Uterus (tissue), 2 donors: ENCODE measurements around the gene SELL.

ENCODE experiments used
- POLR2A ChIP-seq, 2 donors: fragments of 450-650 bp; IDR thresholded peaks; one replicate each; pipeline ENCODE4 v1.6.1; 2016; ENCODE audit warnings: antibody characterized with exemption in 2 of 2, mild to moderate bottlenecking in 1 of 2, moderate library complexity in 1 of 2
- TF ChIP-seq, protein P1 (sequence below), 4 experiments: fragments of 200-600 bp in 2 of 4; fragments of 450-650 bp in 2 of 4; sonication (generic) in 2 of 4; IDR thresholded peaks; one replicate each; pipeline ENCODE4 v1.5.1; 2016 to 2019; ENCODE audit warnings: antibody characterized with exemption in 4 of 4, mild to moderate bottlenecking in 2 of 4, moderate library complexity in 1 of 4

DNA sequence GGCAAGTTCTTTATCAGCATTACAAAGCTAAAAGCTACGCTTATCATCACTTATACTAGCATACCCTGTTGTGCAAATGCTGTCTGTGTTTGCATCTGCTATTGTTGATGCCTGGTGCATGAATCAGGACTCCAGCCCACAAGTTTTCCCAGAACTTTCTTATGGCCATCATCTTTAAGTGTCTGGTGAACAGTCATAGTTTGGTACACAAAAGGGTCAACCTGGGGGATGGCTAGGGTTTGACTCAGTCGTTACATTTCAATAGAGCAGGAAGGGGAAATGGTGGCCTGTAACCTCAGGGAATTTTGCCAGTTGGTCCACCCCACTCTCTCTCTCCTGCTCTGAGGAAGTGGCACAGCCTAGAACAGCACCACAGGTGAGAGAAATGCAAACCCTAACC, 35.4 kb downstream of the SELL start:
- TF ChIP-seq, protein P1, sequence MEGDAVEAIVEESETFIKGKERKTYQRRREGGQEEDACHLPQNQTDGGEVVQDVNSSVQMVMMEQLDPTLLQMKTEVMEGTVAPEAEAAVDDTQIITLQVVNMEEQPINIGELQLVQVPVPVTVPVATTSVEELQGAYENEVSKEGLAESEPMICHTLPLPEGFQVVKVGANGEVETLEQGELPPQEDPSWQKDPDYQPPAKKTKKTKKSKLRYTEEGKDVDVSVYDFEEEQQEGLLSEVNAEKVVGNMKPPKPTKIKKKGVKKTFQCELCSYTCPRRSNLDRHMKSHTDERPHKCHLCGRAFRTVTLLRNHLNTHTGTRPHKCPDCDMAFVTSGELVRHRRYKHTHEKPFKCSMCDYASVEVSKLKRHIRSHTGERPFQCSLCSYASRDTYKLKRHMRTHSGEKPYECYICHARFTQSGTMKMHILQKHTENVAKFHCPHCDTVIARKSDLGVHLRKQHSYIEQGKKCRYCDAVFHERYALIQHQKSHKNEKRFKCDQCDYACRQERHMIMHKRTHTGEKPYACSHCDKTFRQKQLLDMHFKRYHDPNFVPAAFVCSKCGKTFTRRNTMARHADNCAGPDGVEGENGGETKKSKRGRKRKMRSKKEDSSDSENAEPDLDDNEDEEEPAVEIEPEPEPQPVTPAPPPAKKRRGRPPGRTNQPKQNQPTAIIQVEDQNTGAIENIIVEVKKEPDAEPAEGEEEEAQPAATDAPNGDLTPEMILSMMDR (IDR thresholded peaks at IDR 0.05): no peak
- TF ChIP-seq POLR2A (IDR thresholded peaks at IDR 0.05): no peak
